ENCODE results near the gene NT5C1A. TPM values are rescaled to one million over a fixed set of nuclear protein-coding genes. Genes with fewer than 3 reads are reported as not detected.

NT5C1A gene
- total RNA-seq, 1 experiment from 2014 or later, result 0.52 TPM

DNA sequence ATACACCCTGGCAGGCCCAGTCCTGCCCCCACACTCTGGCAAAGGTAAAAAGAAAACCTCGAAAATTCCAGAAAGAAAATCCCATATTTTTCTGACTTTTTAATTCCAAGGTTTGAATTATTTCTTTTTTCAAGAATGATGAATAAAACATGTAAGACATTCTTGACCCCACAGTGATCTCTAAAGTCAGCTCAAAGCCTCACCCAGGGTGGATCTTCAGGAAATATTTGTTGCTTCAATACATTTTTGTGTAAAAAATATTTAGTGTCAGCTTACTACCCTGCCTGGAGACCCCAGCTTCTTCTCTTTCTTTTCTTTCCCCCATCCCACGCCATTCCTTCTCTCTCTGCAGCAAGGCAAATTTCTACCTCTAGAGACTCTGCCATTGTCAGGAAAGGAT lies 7.0 kb upstream of the NT5C1A start:
- H3K9me3 ChIP-seq (ENCODE audit: low read length), result no peaks in the 10 kb centered on the region
- H3K27ac ChIP-seq (ENCODE audit: low read length), result no peak overlapping the region
- H4K20me1 ChIP-seq (ENCODE audit: insufficient read depth, low read depth, low read length), result no peaks in the 10 kb centered on the region
- no peak overlapping the region for H3K4me2 ChIP-seq (ENCODE audit: low read depth, low read length, poor library complexity, severe bottlenecking)
- no peaks in the 10 kb centered on the region for H3K36me3 ChIP-seq (ENCODE audit: insufficient read depth, low read length)
- H3K4me1 ChIP-seq (ENCODE audit: low read length), result no peaks in the 10 kb centered on the region
- H3K9ac ChIP-seq (ENCODE audit: low read length), result no peak overlapping the region
- no peak for DNase-seq
- no peak overlapping the region for H3K4me3 ChIP-seq (ENCODE audit: low read length)
- H3K9me2 ChIP-seq (replicated peaks; ENCODE audit: insufficient read depth, low read length), result no peaks in the 10 kb centered on the region
- H3K27me3 ChIP-seq (ENCODE audit: low read length), result no peaks in the 10 kb centered on the region
- no peaks in the 10 kb centered on the region for H3K79me2 ChIP-seq (ENCODE audit: low read length)
- H2AFZ ChIP-seq (ENCODE audit: low read length), result no peak overlapping the region

DNA sequence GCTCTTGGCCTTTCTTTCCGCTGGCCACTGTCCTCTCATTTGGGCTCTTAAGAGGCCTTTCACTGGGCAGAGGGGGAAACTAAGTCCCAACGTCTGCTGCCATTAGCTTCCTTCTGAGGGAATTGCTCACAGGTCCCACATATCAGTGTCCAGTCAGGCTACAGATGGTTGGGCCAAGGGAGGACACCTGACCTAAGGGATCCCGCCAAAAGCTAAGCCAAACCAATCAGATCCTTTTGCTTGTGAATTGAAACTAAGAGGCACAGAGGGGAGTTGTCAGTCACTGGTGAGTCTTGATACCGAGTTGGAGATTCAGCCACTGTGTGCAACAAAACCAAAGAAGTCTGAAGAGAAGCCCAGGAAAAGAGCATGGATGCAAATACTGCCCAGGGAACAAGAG lies 5.7 kb upstream of the NT5C1A start:
- no peak overlapping the region for H3K4me3 ChIP-seq (ENCODE audit: low read length)
- DNase-seq, result no peak
- H3K4me2 ChIP-seq (ENCODE audit: low read depth, low read length, poor library complexity, severe bottlenecking), result no peak overlapping the region
- no peaks in the 10 kb centered on the region for H3K36me3 ChIP-seq (ENCODE audit: insufficient read depth, low read length)
- H4K20me1 ChIP-seq (ENCODE audit: insufficient read depth, low read depth, low read length), result no peaks in the 10 kb centered on the region
- no peaks in the 10 kb centered on the region for H3K27me3 ChIP-seq (ENCODE audit: low read length)
- no peak overlapping the region for H2AFZ ChIP-seq (ENCODE audit: low read length)
- H3K9ac ChIP-seq (ENCODE audit: low read length), result no peak overlapping the region
- H3K79me2 ChIP-seq (ENCODE audit: low read length), result no peaks in the 10 kb centered on the region
- H3K9me3 ChIP-seq (ENCODE audit: low read length), result no peaks in the 10 kb centered on the region
- no peaks in the 10 kb centered on the region for H3K9me2 ChIP-seq (replicated peaks; ENCODE audit: insufficient read depth, low read length)
- H3K27ac ChIP-seq (ENCODE audit: low read length), result no peak overlapping the region
- H3K4me1 ChIP-seq (ENCODE audit: low read length), result no peaks in the 10 kb centered on the region

DNA sequence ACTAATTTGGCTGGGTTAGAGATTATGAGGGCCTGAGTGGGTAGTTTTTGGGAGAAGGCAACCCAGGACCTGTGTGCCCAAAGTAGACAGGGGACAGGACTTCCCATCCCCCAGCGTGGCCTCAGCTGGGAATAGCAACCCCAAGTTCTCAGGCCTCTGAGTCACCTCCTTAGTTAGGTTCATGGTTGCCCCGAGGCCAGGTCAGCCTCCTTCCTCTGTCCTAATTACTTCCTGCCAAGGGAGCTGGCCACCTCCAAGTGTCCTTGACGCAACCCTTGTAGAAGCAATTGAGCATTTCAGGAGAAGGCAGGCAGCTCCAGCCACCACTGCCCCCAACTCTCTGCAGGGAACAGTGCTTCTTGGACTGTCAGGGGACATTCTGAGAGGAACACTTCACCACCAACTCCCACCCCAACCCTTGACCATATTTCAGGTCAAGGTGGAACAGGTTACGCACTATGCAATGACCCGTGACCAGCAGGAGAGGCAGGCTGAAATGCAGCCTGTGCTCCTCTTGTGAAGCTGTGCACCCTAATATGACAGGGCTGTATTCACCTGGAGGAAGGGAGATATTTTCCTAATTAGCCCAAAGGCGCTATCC lies 5.1 kb upstream of the NT5C1A start:
- Histone ChIP-seq H3K79me2 (ENCODE audit: low read length) (no peaks in the 10 kb centered on the region), H4K20me1 (ENCODE audit: insufficient read depth, low read depth, low read length) (no peaks in the 10 kb centered on the region), H3K9me3 (ENCODE audit: low read length) (no peaks in the 10 kb centered on the region), H3K9ac (ENCODE audit: low read length) (no peak overlapping the region), H3K4me1 (ENCODE audit: low read length) (no peaks in the 10 kb centered on the region), H2AFZ (ENCODE audit: low read length) (no peak overlapping the region), H3K4me3 (ENCODE audit: low read length) (no peak overlapping the region), H3K4me2 (ENCODE audit: low read depth, low read length, poor library complexity, severe bottlenecking) (no peak overlapping the region), H3K27me3 (ENCODE audit: low read length) (no peaks in the 10 kb centered on the region), H3K36me3 (ENCODE audit: insufficient read depth, low read length) (no peaks in the 10 kb centered on the region), H3K27ac (ENCODE audit: low read length) (no peak overlapping the region), H3K9me2 (replicated peaks; ENCODE audit: insufficient read depth, low read length) (no peaks in the 10 kb centered on the region)
- no peak for DNase-seq

DNA sequence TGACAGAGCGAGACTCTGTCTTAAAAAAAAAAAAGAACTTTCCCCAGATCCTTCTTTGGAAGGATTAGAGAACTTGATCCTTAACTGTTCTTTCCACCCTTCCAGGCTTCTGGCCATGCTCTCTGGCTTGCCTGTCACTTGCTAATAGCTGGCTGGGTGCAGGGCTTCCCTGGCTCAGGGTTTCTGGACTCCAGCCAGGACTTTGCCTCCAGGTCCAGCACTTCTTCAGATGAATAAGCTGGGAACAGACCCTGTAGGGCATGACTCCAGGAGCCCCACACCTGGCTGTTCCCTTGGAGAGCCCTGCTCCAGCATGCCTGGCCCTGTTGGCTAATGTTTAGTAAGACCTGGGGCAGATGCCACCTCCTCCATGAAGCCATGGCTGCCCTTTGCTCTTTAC lies 3.3 kb upstream of the NT5C1A start:
- no peaks in the 10 kb centered on the region for H3K9me3 ChIP-seq (ENCODE audit: low read length)
- H3K4me1 ChIP-seq (ENCODE audit: low read length), result no peaks in the 10 kb centered on the region
- H2AFZ ChIP-seq (ENCODE audit: low read length), result no peak overlapping the region
- no peak overlapping the region for H3K27ac ChIP-seq (ENCODE audit: low read length)
- H3K9me2 ChIP-seq (replicated peaks; ENCODE audit: insufficient read depth, low read length), result no peaks in the 10 kb centered on the region
- DNase-seq, result no peak
- H3K27me3 ChIP-seq (ENCODE audit: low read length), result no peaks in the 10 kb centered on the region
- H3K4me2 ChIP-seq (ENCODE audit: low read depth, low read length, poor library complexity, severe bottlenecking), result no peak overlapping the region
- H3K79me2 ChIP-seq (ENCODE audit: low read length), result no peaks in the 10 kb centered on the region
- no peaks in the 10 kb centered on the region for H4K20me1 ChIP-seq (ENCODE audit: insufficient read depth, low read depth, low read length)
- no peaks in the 10 kb centered on the region for H3K36me3 ChIP-seq (ENCODE audit: insufficient read depth, low read length)
- no peak overlapping the region for H3K4me3 ChIP-seq (ENCODE audit: low read length)
- H3K9ac ChIP-seq (ENCODE audit: low read length), result no peak overlapping the region

DNA sequence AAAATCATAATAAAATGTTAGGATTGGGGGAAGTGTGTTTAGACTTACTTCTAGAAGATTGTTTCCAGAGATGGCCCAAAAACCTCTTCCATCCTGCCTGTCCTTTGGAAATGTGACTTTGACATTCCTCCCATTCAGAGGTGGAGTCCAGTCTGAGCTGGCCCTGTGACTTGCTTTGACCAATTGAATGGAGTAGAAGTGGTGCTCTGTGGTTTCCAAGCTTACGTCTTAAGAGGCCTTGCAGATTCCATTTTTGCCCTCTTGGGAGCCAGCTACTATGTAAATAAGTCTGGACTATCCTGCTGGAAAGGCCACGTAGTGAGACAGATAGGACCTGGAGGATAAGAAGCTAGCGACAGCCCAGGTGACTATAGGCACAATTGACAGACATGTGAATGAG lies 1.3 kb upstream of the NT5C1A start:
- Histone ChIP-seq H3K27me3 (ENCODE audit: low read length) (no peaks in the 10 kb centered on the region), H3K36me3 (ENCODE audit: insufficient read depth, low read length) (no peaks in the 10 kb centered on the region), H3K27ac (ENCODE audit: low read length) (no peak overlapping the region), H3K79me2 (ENCODE audit: low read length) (no peaks in the 10 kb centered on the region), H3K4me3 (ENCODE audit: low read length) (no peak overlapping the region), H2AFZ (ENCODE audit: low read length) (no peak overlapping the region), H3K9me3 (ENCODE audit: low read length) (no peaks in the 10 kb centered on the region), H4K20me1 (ENCODE audit: insufficient read depth, low read depth, low read length) (no peaks in the 10 kb centered on the region), H3K4me2 (ENCODE audit: low read depth, low read length, poor library complexity, severe bottlenecking) (no peak overlapping the region), H3K9me2 (replicated peaks; ENCODE audit: insufficient read depth, low read length) (no peaks in the 10 kb centered on the region), H3K9ac (ENCODE audit: low read length) (no peak overlapping the region), H3K4me1 (ENCODE audit: low read length) (no peaks in the 10 kb centered on the region)
- no peak for DNase-seq

DNA sequence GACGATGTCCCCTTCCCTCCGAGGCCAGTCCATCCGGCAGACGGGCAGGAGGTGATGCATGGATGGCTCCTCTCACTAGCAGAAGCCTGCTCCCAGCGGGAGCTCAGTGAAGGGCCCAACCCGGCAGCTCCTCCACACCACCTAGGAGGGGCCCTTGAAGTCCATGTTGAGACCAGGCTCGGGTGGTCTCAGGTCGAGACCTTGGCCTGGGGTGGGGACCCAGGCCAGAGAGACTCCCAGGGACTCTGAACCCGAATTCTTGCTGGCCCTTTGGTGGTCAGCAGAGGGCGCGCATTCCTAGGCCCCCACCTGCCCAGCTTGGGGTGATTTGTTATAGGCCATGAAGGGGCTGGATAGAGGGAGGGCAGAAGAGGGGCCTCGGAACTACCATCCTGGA lies 642 bp upstream of the NT5C1A start:
- no peaks in the 10 kb centered on the region for H3K9me3 ChIP-seq (ENCODE audit: low read length)
- H3K4me3 ChIP-seq (ENCODE audit: low read length), result no peak overlapping the region
- no peak overlapping the region for H3K9ac ChIP-seq (ENCODE audit: low read length)
- no peaks in the 10 kb centered on the region for H4K20me1 ChIP-seq (ENCODE audit: insufficient read depth, low read depth, low read length)
- H3K4me1 ChIP-seq (ENCODE audit: low read length), result no peaks in the 10 kb centered on the region
- no peaks in the 10 kb centered on the region for H3K36me3 ChIP-seq (ENCODE audit: insufficient read depth, low read length)
- no peaks in the 10 kb centered on the region for H3K9me2 ChIP-seq (replicated peaks; ENCODE audit: insufficient read depth, low read length)
- H3K27ac ChIP-seq (ENCODE audit: low read length), result no peak overlapping the region
- DNase-seq, result peak; percentile 52
- peak overlapping the region; percentile 35 for H3K4me2 ChIP-seq (ENCODE audit: low read depth, low read length, poor library complexity, severe bottlenecking)
- H3K79me2 ChIP-seq (ENCODE audit: low read length), result no peaks in the 10 kb centered on the region
- H3K27me3 ChIP-seq (ENCODE audit: low read length), result no peaks in the 10 kb centered on the region
- H2AFZ ChIP-seq (ENCODE audit: low read length), result no peak overlapping the region

DNA sequence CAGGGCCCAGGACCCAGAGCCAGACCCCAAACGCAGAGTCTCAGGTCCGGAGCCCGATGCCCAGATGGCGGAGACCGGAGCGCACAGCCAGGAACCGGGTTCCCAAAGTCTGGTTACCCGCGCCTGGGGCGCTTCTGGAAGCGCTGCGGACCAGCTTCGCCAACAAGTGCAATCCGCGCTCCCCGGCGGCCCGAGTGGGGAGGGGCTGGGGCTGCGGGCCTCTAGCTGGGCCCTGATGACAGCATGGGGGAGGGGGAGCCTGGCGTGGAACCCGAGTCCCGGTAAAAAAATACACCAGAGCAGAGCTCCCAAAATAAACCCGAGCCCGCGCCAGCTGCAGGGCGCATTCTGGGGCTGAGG lies 494 bp downstream of the NT5C1A start:
- Histone ChIP-seq H2AFZ (ENCODE audit: low read length) (no peak overlapping the region), H3K4me1 (ENCODE audit: low read length) (no peaks in the 10 kb centered on the region), H3K9ac (ENCODE audit: low read length) (no peak overlapping the region), H3K9me2 (replicated peaks; ENCODE audit: insufficient read depth, low read length) (no peaks in the 10 kb centered on the region), H3K36me3 (ENCODE audit: insufficient read depth, low read length) (no peaks in the 10 kb centered on the region), H3K4me3 (ENCODE audit: low read length) (no peak overlapping the region), H3K4me2 (ENCODE audit: low read depth, low read length, poor library complexity, severe bottlenecking) (no peak overlapping the region), H3K27me3 (ENCODE audit: low read length) (no peaks in the 10 kb centered on the region), H3K9me3 (ENCODE audit: low read length) (no peaks in the 10 kb centered on the region), H4K20me1 (ENCODE audit: insufficient read depth, low read depth, low read length) (no peaks in the 10 kb centered on the region), H3K79me2 (ENCODE audit: low read length) (no peaks in the 10 kb centered on the region), H3K27ac (ENCODE audit: low read length) (no peak overlapping the region)
- DNase-seq, result no peak

DNA sequence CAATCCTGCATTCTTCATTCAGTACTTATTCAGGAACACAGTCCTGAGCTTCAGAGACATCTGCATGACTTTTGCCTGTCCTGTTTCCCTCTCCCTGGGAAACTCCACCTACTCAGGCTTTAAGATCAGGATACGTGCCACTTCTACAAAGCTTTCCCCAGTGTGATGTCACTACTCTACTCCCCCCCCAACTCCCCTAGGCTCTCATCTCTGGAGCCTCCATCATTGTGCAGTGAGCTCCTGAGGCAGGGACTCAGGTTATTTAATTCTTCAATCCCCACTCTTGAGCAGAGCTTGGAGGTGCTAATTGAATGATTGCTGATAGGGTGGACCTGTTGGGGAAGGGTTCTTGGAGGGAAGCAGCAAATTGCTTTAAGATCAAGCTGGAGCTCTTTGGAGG lies 1.2 kb downstream of the NT5C1A start:
- H3K27ac ChIP-seq (ENCODE audit: low read length), result no peak overlapping the region
- H3K79me2 ChIP-seq (ENCODE audit: low read length), result no peaks in the 10 kb centered on the region
- no peaks in the 10 kb centered on the region for H3K9me3 ChIP-seq (ENCODE audit: low read length)
- H2AFZ ChIP-seq (ENCODE audit: low read length), result no peak overlapping the region
- no peak overlapping the region for H3K9ac ChIP-seq (ENCODE audit: low read length)
- no peaks in the 10 kb centered on the region for H3K9me2 ChIP-seq (replicated peaks; ENCODE audit: insufficient read depth, low read length)
- no peaks in the 10 kb centered on the region for H4K20me1 ChIP-seq (ENCODE audit: insufficient read depth, low read depth, low read length)
- no peak for DNase-seq
- H3K4me1 ChIP-seq (ENCODE audit: low read length), result no peaks in the 10 kb centered on the region
- H3K36me3 ChIP-seq (ENCODE audit: insufficient read depth, low read length), result no peaks in the 10 kb centered on the region
- H3K4me3 ChIP-seq (ENCODE audit: low read length), result no peak overlapping the region
- H3K27me3 ChIP-seq (ENCODE audit: low read length), result no peaks in the 10 kb centered on the region
- no peak overlapping the region for H3K4me2 ChIP-seq (ENCODE audit: low read depth, low read length, poor library complexity, severe bottlenecking)

DNA sequence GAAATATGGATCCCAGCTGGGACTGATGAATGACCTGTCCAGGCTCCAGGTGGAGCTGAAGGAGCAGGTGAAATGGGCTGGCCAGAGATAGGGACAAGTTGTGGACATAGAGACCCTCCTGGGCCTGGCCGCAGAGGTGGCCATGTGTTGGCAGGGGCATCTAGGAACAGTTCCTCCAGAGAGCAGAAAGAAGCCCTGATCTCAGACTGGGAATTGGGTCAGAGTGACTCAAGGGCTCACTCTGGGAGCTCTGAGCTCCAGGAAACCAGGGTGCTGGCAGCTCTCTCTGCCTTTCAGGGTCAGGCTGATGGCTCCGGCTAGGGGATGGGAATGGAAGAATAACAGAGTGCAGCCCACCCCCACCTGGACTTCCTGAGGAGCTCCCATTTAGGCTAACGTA lies 3.0 kb downstream of the NT5C1A start:
- Histone ChIP-seq H4K20me1 (ENCODE audit: insufficient read depth, low read depth, low read length) (no peaks in the 10 kb centered on the region), H3K27me3 (ENCODE audit: low read length) (no peaks in the 10 kb centered on the region), H2AFZ (ENCODE audit: low read length) (no peak overlapping the region), H3K27ac (ENCODE audit: low read length) (no peak overlapping the region), H3K4me1 (ENCODE audit: low read length) (peaks cover 3% of the 10 kb centered on the region), H3K9ac (ENCODE audit: low read length) (no peak overlapping the region), H3K4me3 (ENCODE audit: low read length) (no peak overlapping the region), H3K36me3 (ENCODE audit: insufficient read depth, low read length) (no peaks in the 10 kb centered on the region), H3K9me3 (ENCODE audit: low read length) (no peaks in the 10 kb centered on the region), H3K9me2 (replicated peaks; ENCODE audit: insufficient read depth, low read length) (no peaks in the 10 kb centered on the region), H3K4me2 (ENCODE audit: low read depth, low read length, poor library complexity, severe bottlenecking) (no peak overlapping the region), H3K79me2 (ENCODE audit: low read length) (no peaks in the 10 kb centered on the region)
- no peak for DNase-seq

All from Karpas-422 (cell line).